HepG2 (cell line): ENCODE results near the gene SOWAHA. TPM values are rescaled to one million over a fixed set of nuclear protein-coding genes. Genes with fewer than 3 reads are reported as not detected.

ENCODE experiments used
- ASH2L ChIP-seq: fragments of 300-600, 200-600 bp; sonication (generic); IDR thresholded peaks from 2 replicates; pipeline ENCODE4 v1.7.0; 2017; ENCODE audit warnings: low read depth, mild to moderate bottlenecking, moderate library complexity, mixed read lengths, low read length; ENCODE audit not compliant: insufficient read length
- DBP ChIP-seq: sonication (generic); formaldehyde crosslinking; IDR thresholded peaks from 2 replicates; pipeline ENCODE4 v1.4.0; 2020; ENCODE audit warnings: missing genetic modification reagents; ENCODE audit errors: not compliant biosample characterization
- EP300 ChIP-seq, 3 experiments: sonication (generic) in 1 of 3; formaldehyde crosslinking in 1 of 3; IDR thresholded peaks; 2 replicates each; pipeline versions ENCODE4 v1.5.1 to v1.6.1; 2011 to 2020; ENCODE audit warnings: low read depth in 2 of 3, low read length in 2 of 3, borderline replicate concordance in 1 of 3, improper control_type of control experiment in 1 of 3, mild to moderate bottlenecking in 1 of 3, missing genetic modification reagents in 1 of 3, moderate library complexity in 1 of 3
- GATAD1 ChIP-seq: IDR thresholded peaks from 2 replicates; pipeline ENCODE4 v1.6.1; 2016; ENCODE audit warnings: missing genetic modification reagents, missing compliant biosample characterization
- GATAD2A ChIP-seq: IDR thresholded peaks from 2 replicates; pipeline ENCODE4 v1.6.1; 2016
- HNF4A ChIP-seq: sonication (generic); formaldehyde crosslinking; IDR thresholded peaks from 2 replicates; pipeline ENCODE4 v1.4.0; 2020; ENCODE audit warnings: missing genetic modification reagents
- PATZ1 ChIP-seq: sonication (generic); formaldehyde crosslinking; IDR thresholded peaks from 2 replicates; pipeline ENCODE4 v1.4.0; 2020; ENCODE audit warnings: missing genetic modification reagents
- SALL2 ChIP-seq: sonication (generic); formaldehyde crosslinking; IDR thresholded peaks from 2 replicates; pipeline ENCODE4 v1.8.1; 2023; ENCODE audit warnings: mild to moderate bottlenecking, missing genetic modification reagents, inconsistent platforms
- SSRP1 ChIP-seq: IDR thresholded peaks from 2 replicates; pipeline ENCODE4 v1.6.1; 2016; ENCODE audit warnings: control low read depth
- ZBTB4 ChIP-seq: sonication (generic); formaldehyde crosslinking; IDR thresholded peaks from 2 replicates; pipeline ENCODE4 v1.4.0; 2020; ENCODE audit warnings: missing genetic modification reagents, mild to moderate bottlenecking, borderline replicate concordance
- ZFY ChIP-seq: sonication (generic); formaldehyde crosslinking; IDR thresholded peaks from 2 replicates; pipeline ENCODE4 v1.4.0; 2020; ENCODE audit warnings: missing genetic modification reagents
- ZNF234 ChIP-seq: sonication (generic); formaldehyde crosslinking; conservative IDR thresholded peaks from 2 replicates; pipeline ENCODE4 v1.5.1; 2020; ENCODE audit warnings: mild to moderate bottlenecking, missing genetic modification reagents
- ZNF687 ChIP-seq: sonication (generic); formaldehyde crosslinking; IDR thresholded peaks from 2 replicates; pipeline ENCODE4 v1.5.1; 2020; ENCODE audit warnings: mild to moderate bottlenecking, missing genetic modification reagents, moderate library complexity
- ZNF776 ChIP-seq: sonication (generic); formaldehyde crosslinking; IDR thresholded peaks from 2 replicates; pipeline ENCODE4 v1.4.0; 2020; ENCODE audit warnings: mild to moderate bottlenecking, missing genetic modification reagents
- ZZZ3 ChIP-seq: sonication (generic); formaldehyde crosslinking; IDR thresholded peaks from 2 replicates; pipeline ENCODE4 v1.4.0; 2020; ENCODE audit warnings: missing genetic modification reagents, mild to moderate bottlenecking, borderline replicate concordance
- polyA plus RNA-seq, 8 experiments: library from polyadenylated mRNA; depleted of rRNA in 3 of 8; stranded (reverse) in 7 of 8; unstranded in 1 of 8; fragments of >200 nt; fragmentation: Illumina TruSeq in 4 of 8; extraction: Trizol in 4 of 8; gene quantifications; 2 replicates each; pipeline versions ENCODE4 v1.2.1 to v1.2.3, GENCODE V29; 2011 to 2016; ENCODE audit warnings: low read depth in 4 of 8, missing spikeins in 1 of 8, mixed read lengths in 1 of 8; ENCODE audit not compliant: insufficient read depth in 1 of 8
- total RNA-seq, 5 experiments: library from RNA; depleted of rRNA; stranded (reverse); fragments of >200 nt; fragmentation: Illumina TruSeq; extraction: Trizol; gene quantifications; 2 replicates each; pipeline ENCODE4 v1.2.3, GENCODE V29; 2016; ENCODE audit warnings: low read depth in 1 of 5
- TF ChIP-seq, protein P1 (sequence below): sonication (generic); formaldehyde crosslinking; IDR thresholded peaks from 2 replicates; pipeline ENCODE4 v1.4.0; 2020; ENCODE audit warnings: mild to moderate bottlenecking, missing genetic modification reagents

Gene SOWAHA
- total and polyA plus RNA-seq, 2 of the 13 experiments (the other 11 are each of a cell fraction or from before 2014, with no cell fraction given), result 0.95 to 1.9 TPM

- TF ChIP-seq ZNF687, result peak; percentile 74
- TF ChIP-seq ZFY, result peak; percentile 78
- no peak for TF ChIP-seq ZNF776 (CRISPR knock-in tag)
- peak; percentile 64 for TF ChIP-seq GATAD2A (CRISPR knock-in tag)
- no peak for TF ChIP-seq ZNF234 (CRISPR knock-in tag)
- TF ChIP-seq SALL2 (CRISPR knock-in tag), result peak; percentile 63; the same call in 1 of the 2 replicates
- peak in 1 of 2 experiments; percentile 23; a peak in 1 of 4 replicates for TF ChIP-seq EP300 (IDR thresholded peaks at IDR 0.05; ENCODE audit: low read depth in 2 of 2, low read length in 2 of 2)
- TF ChIP-seq EP300 (CRISPR knock-in tag; IDR thresholded peaks at IDR 0.05; ENCODE audit: borderline replicate concordance), result no peak
- no peak for TF ChIP-seq ZZZ3 (CRISPR knock-in tag)
- TF ChIP-seq, protein P1, sequence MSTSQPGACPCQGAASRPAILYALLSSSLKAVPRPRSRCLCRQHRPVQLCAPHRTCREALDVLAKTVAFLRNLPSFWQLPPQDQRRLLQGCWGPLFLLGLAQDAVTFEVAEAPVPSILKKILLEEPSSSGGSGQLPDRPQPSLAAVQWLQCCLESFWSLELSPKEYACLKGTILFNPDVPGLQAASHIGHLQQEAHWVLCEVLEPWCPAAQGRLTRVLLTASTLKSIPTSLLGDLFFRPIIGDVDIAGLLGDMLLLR (CRISPR knock-in tag), result no peak
- TF ChIP-seq HNF4A, result peak; percentile 55
- no peak for TF ChIP-seq ZBTB4 (CRISPR knock-in tag)
- peak; percentile 31 for TF ChIP-seq ASH2L
- TF ChIP-seq DBP (CRISPR knock-in tag), result no peak
- 0 out of 2 replicates have a peak, but pooled peaks have one; percentile 9 for TF ChIP-seq SSRP1 (CRISPR knock-in tag)
- peak; percentile 25; the same call in 1 of the 2 replicates for TF ChIP-seq PATZ1
- TF ChIP-seq GATAD1, result peak; percentile 45; the same call in 1 of the 2 replicates
Measured at GRCh38 chr5:132820162-132820754, 7.2 kb downstream of the SOWAHA start (continued).
